HG02678 (cell line): ENCODE data around the gene TST.

Source experiments
- ATAC-seq: cut with Tn5 transposase; IDR thresholded peaks from one replicate; pipeline ENCODE4 v1.9.1; 2021; ENCODE audit warnings: mild to moderate bottlenecking, moderate library complexity; ENCODE audit not compliant: unreplicated experiment

TST gene

GRCh38 chr22:37019309-37020191 is at the start of gene TST, which contains the start of gene MPST:
Gene TST (minus strand): TSS chr22:37019447. CDS start chr22:37018732, 715 bp downstream.
Gene MPST (plus strand): TSS chr22:37019742. CDS start chr22:37019837, 95 bp downstream.
- peak; percentile 76 for ATAC-seq

GRCh38 chr22:37068859-37069258 is 49.6 kb upstream of the TST start:
- no peak for ATAC-seq

DNA sequence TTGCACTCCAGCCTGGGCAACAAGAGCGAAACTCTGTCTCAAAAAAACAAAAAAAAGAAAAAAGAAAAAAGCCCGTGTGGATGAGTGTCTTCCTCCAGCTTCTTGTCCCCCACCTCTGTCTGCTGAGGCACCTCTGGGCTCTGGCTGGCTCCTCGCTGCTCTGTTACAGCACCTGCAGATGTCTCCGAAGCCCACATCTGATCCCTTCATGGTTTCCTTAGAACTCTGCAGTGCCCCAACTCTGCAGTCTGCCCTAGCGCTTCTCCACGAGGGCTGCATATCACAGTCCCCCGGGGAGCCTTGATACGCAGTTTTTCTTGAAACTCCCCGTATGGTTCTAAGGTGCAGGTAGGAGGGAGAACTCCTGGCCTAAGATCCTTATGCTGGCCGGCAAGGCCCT is 48.2 kb upstream of the TST start:
- ATAC-seq = no peak

DNA sequence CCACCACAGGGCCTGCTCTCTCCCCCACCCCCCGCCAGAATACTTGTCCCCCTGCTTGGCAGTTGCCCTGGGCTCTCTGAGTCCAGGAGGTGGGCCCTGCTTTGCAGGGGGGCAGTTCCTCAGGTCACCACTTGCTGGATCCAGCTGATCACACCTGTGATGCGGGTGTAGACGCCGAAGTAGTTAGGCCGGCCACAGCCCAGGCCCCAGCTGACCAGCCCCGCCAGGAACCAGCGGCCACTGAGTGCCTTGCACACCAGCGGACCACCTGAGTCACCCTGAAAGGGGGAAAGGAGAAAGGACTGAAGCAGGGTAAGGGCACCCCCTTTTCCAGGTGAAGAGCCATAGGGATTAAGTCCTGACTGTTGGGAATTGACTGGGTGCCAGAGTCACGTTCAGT is 46.7 kb upstream of the TST start:
- ATAC-seq = no peak

DNA sequence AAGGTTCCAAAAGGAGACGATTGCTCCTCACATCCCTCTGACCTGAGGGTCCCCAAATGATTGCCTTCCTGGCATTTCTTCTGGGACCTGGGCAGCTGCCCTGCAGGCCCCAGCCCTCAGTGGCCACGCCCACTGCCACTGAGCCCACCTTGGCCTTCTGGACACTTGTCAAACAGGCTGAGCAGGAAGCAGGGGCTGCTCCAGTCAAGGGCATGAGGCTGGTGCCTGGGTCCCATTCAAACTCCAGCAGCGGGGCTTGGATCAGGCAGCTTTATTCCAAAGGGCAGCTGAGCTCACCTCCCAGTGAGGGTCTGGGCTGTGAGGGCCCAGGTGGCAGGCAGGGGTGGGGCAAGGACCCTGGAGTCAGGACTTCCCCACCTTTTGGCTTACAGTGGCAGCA is 45.9 kb upstream of the TST start:
- no peak for ATAC-seq

GRCh38 chr22:37064553-37064952 is 45.3 kb upstream of the TST start:
- no peak for ATAC-seq

- no peak for ATAC-seq
Measured at GRCh38 chr22:37063431-37064420, 44.5 kb upstream of the TST start.

DNA sequence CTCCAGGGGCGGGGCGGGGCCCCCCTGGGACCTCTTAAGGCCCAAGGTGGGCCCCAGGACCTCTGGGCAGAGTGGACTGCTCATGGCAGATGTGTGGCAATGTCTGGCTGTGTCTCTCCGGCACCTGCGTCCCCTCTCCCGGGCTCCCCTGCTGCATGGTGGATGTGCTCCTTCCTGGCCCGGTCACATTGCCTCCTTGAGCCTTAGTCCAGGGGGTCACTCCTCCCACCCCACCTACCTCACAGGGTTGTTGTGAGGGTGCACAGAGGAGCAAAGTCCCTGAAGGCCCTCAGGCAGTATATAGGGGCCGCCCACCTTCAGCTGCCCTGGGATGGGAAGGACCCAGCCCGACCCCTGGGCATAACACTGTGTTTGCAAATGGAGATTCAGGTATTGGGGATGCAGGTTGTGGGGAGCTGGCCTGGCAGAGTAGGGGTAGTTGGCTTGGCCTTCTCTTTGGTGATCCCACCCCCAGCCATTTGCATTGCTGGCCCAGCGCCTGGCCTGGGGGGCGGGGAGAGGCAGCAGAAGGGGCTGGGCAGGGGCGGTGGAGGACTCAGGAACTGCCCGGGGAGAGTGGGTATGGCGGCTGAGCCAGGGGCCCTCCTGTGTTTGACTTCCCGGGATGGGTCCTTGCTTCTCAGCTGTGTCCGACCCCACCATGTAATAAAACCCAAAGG is 43.6 kb upstream of the TST start:
- ATAC-seq = no peak

GRCh38 chr22:37062376-37062675 is 43.1 kb upstream of the TST start:
- ATAC-seq = no peak

GRCh38 chr22:37061611-37062375 is 42.5 kb upstream of the TST start:
- no peak for ATAC-seq

DNA sequence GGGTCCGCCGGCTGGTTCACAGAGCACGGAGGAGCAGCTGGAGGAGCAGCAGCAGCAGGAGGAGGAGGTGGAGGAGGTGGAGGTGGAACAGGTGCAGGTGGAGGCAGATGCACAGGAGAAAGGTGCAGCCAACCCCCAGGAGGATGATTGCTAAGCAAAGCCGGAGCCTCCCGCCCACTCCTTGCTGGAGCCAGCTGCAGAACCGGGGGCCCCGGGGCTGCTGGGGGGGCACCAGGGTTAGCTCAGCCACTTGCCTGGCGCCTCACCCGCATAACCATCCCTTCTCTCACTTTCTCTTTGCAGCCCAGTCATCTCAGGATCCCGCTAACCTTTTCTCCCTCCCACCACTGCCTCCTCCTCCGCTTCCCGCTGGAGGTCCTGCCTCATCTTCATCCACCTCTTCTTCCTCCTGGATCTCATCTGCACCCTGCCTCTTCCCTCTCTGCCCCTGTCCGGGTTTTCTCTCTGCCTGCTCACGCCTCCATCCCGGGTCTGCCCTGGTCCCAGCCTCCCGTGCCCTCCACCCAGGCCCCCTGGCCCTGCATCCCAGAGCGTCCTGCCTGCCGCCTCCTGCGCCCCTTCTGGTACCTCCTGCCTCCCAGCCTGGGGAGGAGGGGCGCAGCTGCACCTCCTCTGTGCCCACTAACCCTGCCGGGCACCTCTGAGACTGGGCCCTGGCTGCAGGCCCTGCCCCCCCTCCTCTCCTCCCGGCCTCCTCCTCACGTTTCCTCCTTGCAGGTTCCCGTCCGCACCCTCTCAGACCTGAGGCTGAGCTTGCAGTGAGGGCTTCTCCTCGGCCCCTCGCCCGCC is 41.8 kb upstream of the TST start:
- no peak for ATAC-seq

DNA sequence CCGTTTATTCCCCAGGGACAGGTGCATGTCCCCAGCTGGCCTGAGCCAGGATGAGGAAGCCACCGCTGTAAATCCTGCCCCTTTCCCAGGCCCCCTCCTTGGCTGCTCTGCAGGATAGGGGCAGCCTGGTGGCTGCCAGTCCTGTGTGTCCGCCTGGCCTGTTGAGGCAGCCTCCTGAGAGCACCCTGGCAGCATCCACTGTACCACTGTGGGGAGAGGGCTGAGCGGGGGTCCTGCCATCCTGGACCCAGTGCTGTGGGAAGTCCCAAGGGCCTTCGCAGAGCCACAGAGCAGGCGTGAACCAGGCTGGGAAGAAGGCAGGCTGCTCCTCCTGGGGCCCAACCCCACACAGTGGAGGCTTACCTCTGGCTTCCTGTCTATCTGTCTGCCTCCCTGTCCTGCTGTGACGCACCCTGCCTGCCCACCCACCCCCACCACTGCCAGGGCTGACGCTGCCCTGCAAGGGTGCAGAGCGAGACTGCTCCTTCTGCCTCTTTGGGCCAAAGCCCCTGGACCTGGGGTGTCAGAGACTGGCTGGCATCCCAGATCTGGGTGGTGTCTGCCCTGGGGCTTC is 40.7 kb upstream of the TST start:
- no peak for ATAC-seq

DNA sequence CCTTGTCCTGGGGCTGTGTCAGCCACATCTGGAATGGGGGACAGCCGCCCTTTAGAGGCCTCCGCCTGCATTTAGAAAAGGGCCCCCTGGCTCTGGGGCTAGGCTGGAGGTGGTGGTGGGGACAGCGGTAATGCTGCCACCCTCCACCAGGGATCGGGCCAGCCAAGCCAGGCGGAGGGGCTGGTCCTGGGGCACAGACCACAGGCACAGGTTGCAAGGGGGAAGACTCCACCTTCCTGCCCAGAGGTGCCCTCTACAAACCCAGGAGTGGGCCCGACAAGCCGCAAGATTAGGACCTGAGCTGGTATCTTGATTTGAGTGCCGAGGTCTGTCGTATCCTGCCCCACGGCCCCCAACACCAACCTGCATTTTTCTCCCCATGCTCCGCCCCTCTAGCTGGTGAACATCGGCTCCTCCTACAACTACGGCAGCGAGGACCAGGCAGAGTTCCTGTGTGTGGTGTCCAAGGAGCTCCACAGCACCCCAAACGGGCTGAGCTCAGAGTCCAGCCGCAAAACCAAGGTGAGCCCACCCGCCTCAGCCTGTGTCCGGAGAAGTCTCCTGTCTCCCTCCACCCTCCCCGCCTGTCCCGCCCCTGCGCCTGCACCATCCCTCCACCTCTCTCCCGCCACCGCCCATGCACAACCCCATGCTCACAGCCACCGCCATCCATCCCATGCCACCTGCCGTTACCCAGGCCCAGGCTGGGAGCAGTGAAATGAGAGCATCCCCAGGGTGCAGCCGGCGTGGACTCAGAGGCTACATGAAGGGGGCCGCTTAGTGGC is 39.9 kb upstream of the TST start:
- no peak for ATAC-seq

DNA sequence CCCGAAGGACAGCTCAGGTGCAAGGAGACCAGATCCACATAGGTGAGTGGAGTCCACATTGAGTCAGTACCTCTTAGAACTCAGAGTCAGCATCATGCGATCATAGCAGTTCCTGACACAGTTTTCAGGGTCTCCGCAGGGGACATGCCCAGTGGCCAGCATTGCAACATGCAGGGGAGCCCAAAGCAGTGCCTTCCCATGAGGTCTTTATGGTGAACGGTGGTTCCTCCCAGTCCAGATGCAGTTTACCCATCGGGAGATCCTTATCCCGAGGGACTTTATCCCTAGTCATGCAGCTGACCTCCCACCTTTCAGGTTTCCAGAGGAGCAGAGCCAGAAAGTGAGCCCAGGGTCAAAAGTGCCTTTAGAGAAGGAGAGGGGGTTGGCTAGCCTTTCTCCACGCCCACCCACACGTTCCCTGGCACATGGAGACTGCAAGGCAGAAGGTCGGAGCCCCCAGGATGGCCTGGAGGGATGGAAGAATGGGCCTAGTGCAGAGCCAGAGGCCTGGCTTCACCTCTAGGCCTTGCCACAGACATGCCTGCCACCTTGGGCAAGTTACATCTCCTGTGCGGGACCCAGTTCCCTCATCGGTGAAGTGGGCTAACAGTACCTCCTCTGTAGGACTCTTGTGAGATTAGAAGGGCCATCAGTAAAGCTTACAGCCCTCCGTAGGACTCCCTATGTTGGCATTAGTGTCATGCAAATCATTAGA is 38.7 kb upstream of the TST start:
- no peak for ATAC-seq

DNA sequence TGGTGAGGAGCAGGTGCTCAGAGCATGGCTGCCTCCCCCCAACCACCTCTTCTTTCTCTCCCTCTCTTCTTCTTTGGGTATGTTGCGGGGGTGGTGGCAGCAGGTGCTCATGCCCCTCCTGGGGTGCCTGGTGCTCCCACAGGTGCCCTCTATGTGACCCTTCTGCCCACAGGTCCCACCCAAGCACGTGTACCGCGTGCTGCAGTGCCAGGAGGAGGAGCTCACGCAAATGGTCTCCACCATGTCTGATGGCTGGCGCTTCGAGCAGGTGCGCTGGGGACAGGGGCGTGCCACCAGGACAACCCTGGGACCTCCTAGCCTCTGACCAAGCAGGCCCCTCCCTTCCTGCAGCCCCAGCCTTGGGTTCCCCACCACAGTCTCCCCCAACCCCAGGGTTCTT is 38.0 kb upstream of the TST start:
- no peak for ATAC-seq

DNA sequence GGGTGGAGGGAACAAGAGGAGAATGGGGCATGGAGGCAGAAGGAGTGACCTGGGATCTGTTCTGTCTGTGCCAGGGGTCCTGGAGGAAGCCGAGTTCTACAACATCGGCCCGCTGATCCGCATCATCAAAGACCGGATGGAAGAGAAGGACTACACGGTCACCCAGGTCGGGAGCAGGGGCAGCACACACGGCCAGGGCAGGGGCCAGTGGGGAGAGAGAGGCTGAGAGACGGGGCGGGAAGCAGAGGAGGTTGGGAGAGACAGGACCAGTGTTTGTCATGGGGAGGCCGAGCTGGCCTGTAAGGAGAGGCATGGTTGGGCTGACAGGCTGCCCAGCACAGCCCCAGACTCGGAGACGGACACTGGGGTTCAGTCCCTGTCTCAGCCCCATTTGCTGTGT is 37.0 kb upstream of the TST start:
- no peak for ATAC-seq

GRCh38 chr22:37054600-37055365 is 35.5 kb upstream of the TST start:
- no peak for ATAC-seq
